Transverse colon (tissue), 4 donors: ENCODE data around the gene SUFU.
"Not testable (repeated sequence)": the region's sequence is repeated elsewhere in the genome, so short reads cannot be mapped to it uniquely, and the experiment has no call there.

ENCODE experiments used
- POLR2AphosphoS5 ChIP-seq, 3 donors: sonication (generic); formaldehyde crosslinking; IDR thresholded peaks; one replicate each; pipeline ENCODE4 v1.6.1; 2016; ENCODE audit warnings: antibody characterized with exemption in 3 of 3
- TF ChIP-seq, protein P1 (sequence below), 5 experiments: fragments of 200-600 bp in 3 of 5; fragments of 450-650 bp in 2 of 5; sonication (generic) in 3 of 5; IDR thresholded peaks; 1 replicate in 2 of 5; 2 replicates in 3 of 5; pipeline ENCODE4 v1.5.1; 2016 to 2017; ENCODE audit warnings: antibody characterized with exemption in 5 of 5, inconsistent platforms in 3 of 5, mild to moderate bottlenecking in 2 of 5, moderate library complexity in 1 of 5

DNA sequence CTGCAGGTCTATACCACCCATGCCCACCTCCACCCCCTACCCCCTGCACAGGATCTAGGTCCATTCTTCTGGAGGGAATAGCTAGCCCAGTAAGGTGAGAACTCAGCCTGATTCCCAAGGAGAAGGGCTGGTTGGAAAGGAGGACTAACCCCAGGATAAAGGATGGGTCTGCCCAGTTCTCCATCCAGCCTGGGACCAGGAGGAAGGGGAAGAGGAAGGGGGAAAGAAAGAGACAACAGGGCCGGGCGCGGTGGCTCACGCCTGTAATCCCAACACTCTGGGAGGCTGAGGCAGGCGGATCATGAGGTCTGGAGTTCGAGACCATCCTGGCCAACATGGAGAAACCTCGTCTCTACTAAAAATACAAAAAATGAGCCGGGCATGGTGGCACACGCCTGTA, 31.2 kb downstream of the SUFU start:
- TF ChIP-seq, protein P1, sequence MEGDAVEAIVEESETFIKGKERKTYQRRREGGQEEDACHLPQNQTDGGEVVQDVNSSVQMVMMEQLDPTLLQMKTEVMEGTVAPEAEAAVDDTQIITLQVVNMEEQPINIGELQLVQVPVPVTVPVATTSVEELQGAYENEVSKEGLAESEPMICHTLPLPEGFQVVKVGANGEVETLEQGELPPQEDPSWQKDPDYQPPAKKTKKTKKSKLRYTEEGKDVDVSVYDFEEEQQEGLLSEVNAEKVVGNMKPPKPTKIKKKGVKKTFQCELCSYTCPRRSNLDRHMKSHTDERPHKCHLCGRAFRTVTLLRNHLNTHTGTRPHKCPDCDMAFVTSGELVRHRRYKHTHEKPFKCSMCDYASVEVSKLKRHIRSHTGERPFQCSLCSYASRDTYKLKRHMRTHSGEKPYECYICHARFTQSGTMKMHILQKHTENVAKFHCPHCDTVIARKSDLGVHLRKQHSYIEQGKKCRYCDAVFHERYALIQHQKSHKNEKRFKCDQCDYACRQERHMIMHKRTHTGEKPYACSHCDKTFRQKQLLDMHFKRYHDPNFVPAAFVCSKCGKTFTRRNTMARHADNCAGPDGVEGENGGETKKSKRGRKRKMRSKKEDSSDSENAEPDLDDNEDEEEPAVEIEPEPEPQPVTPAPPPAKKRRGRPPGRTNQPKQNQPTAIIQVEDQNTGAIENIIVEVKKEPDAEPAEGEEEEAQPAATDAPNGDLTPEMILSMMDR (IDR thresholded peaks at IDR 0.05) = not testable (repeated sequence)
- not testable (repeated sequence) for TF ChIP-seq POLR2AphosphoS5 (IDR thresholded peaks at IDR 0.05)
